SK-N-DZ (cell line): ENCODE results near the gene FYCO1.

Experiments
- DNase-seq: peaks from one replicate; pipeline ENCODE4 v3.0.0-alpha.2; 2015; ENCODE audit warnings: low spot score

FYCO1 gene

GRCh38 chr3:45887759-45888511, 107.7 kb downstream of the FYCO1 start:
- no peak for DNase-seq

DNA sequence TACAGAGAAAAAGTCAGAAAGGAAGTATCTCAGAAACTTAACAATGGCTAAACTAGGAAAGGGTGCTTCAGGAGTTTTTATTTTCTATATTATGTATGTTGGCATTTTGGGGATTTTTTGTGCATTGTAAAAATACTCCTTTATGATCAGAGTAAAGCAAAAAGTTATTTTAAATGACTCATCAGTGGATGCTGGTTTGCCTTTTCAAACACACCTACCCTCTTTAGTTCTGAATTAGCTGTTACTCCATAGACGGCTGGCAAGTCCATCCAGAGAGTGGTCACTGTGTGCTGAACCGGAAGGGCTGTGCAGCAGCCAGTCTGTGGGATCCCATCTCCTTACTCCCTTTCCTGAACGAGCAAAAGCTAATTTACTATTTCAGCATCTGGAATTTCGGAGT, 108.3 kb downstream of the FYCO1 start:
- no peak for DNase-seq

GRCh38 chr3:45885979-45886705, 109.5 kb downstream of the FYCO1 start, which contains the start of gene CCR9:
TSS of gene CCR9 (plus strand) at chr3:45886543. CDS start at chr3:45894934, 8,391 bp downstream.
- no peak for DNase-seq

- DNase-seq: no peak
Observed at GRCh38 chr3:45884368-45885201, 111.0 kb downstream of the FYCO1 start.

DNA sequence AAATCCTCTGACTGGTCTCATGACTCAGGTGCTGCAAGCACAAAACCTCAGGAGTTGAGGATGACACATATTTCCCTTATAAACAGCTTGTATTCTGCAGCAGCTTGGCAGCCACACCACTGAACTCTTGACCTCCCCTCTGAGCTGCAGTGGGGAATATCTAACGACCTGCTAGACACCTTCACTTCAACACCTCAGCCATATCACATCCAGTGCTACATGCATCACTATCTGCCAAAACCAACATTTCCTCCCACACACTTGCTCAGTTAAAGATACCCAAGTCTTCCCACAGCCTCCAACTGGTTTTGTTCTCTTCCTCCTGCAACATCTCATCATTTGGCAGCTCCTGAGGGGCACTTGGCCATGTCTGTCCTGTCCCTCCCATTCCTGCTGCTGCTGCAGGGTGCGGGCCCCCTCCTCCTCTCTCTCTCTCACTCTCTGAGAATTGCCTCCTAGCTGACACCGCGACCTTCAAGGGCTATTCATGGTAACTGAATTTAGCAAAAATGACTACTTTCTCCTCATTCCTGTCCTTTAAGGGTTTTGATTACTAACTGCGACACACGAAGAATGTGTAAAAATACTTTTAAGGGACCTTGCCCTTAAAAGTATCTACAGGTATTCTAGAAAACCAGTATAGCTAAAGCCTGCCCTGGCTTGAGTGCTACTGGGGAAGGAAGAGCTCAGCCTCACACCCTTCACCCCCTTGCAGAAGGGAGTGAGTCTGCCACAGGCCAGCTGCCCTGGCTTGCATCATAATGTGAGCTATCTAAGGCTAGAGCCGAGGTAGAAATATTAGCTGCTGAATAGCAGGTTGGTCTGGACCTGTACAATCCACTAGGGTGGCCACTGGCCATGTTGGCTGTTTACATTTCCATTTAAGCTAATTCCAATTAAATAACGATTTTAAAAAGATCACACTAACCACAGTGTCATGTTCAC, 114.3 kb downstream of the FYCO1 start:
- DNase-seq: no peak

DNA sequence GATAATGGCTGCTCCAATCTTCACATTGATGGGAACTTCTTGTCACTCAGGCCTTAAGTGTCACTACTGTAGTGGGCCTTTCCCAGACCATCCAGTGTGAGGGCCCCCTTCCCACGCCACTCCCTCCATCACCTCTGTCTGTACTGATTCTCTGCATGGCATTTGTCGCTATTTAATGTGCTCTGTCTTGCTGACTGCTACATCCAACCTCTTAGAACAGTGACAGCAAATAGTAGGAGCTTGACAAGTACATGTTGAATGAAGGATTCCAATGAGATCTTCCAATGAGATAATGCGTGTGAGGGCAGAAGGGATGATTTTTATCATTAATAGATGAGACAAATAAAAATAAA, 114.9 kb downstream of the FYCO1 start:
- no peak for DNase-seq

GRCh38 chr3:45878124-45878523, 117.5 kb downstream of the FYCO1 start:
- DNase-seq: no peak

GRCh38 chr3:45874677-45875346, 120.8 kb downstream of the FYCO1 start:
- no peak for DNase-seq

DNA sequence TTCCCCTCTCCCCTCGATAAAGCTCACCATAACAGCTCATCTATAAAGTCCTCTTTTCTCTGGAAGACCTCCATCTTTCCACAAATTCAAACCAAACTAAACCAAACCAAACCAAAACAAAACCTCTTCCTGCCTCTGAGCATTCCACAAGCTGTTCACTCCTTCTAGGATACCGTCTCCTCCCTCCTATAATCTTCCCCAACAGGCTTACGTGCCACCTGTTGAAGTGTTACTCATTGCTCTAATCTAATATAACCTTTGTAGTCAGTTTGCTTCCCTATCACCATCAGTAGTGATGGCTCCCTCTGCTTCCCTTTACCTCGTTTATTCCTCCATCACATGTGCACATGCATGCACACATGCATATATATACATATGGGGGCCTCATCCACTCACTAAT, 122.0 kb downstream of the FYCO1 start:
- no peak for DNase-seq

GRCh38 chr3:45873036-45873435, 122.6 kb downstream of the FYCO1 start:
- no peak for DNase-seq

DNA sequence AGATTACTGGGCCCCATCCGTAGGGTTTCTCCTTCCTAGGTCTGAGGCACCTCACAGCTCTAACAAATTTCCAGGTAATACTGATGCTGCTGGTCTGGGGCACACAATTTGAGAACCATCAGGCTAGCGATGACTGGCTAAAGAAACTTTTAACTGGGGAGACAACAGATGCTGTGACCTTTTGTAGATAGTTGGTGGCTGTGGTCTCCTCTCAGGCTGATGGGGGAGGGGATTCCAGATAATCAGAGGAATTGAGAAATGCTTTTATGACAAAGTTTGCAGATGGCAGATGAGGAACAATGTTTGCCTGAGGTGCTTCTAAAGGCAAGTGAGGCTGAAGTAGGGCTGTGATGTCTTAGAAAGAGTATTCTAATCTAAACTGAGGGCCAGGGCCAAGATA, 123.1 kb downstream of the FYCO1 start:
- no peak for DNase-seq

- DNase-seq: no peak
Observed at GRCh38 chr3:45871780-45872179, 123.8 kb downstream of the FYCO1 start.

DNA sequence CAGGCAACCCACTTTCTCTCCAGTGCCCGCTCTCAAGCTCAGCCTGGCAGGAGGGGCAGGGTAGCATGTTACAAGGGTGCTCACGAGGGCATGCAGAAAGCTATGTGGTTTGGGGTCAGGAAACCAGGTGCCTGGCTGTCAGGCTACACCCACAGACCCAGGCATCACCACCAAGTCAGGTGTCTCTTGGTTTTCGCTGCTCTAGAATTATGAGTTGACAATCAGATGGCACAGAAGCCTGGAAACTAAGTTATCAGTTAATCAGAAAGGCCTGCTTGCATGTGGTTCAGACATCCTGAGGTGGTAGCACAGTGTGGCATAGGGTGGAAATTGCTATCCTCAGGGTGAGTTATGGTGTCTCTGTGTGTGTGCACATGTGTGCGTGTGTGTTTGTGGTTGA, 125.5 kb downstream of the FYCO1 start:
- DNase-seq: no peak

GRCh38 chr3:45869638-45870037, 126.0 kb downstream of the FYCO1 start:
- no peak for DNase-seq

DNA sequence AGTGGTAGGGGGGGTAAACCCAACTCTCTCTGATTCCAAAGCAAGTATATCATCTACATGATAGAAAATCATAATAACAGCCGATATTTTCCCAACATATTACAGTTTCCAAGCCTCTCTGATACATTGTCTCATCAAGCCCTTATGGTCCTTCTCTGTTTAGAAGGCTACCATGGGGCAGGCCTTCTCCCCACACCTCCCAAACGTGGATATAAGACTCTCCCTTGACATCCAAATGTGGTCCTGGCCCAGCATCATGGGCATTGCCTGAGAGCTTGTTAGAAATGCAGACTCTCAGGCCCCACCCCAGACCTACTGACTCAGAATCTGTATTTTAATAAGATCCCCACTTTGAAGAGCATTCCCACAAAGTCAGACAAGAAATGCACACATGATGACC, 127.0 kb downstream of the FYCO1 start:
- DNase-seq: no peak

DNA sequence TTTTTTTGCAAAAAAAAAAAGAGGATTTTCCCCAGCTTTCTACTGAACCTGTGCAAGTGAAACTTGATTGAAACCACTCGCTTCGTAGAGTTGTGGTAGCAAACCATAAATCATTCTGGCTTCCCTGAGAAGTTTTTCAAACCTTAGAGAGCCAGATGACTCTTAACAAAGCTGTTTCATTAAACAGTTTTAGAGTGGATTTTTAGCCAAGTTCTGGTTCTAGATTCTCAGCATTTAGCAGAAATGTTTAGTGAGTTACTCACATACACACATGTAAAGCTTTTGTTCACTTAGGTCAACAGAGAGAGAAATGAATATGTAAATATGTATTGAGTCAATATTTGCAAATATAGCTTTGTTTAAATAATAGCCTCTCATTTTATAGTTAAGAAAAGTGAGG, 127.4 kb downstream of the FYCO1 start:
- DNase-seq: no peak
